HG03095 (cell line): ENCODE data around the gene CDK13.
"Not testable (repeated sequence)": the region's sequence is repeated elsewhere in the genome, so short reads cannot be mapped to it uniquely, and the experiment has no call there.

Experiments
- ATAC-seq: cut with Tn5 transposase; IDR thresholded peaks from one replicate; pipeline ENCODE4 v1.9.1; 2021; ENCODE audit warnings: moderate library complexity; ENCODE audit not compliant: unreplicated experiment

The CDK13 gene

DNA sequence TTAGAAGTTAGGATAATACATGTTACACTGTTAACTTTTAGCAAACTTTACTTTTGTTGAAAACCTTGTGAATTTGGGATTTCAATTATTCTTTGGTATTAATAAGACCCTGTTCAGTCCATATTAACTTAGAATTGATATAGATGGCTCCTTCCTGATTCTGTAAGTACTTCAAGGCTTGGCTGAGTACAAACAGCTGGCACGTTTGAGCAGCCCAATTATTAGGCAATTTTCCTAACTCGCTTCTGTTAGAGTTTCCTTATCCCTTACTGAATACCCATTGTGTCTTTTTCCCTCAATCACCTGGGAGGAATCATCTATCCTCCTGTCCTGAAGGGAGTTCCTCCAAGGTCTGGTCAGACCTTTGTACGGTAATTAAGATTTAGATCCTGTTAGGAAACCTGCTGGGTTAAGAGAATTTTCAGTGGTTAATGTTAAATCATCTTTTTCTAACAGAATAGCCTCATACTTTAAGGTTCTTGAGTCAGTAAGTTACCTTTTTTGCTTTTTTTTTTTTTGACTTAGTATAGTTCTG, 195.6 kb downstream of the CDK13 start:
- ATAC-seq, result not testable (repeated sequence)

GRCh38 chr7:40147371-40148246, 197.6 kb downstream of the CDK13 start:
- no peak for ATAC-seq

GRCh38 chr7:40148247-40148580, 198.2 kb downstream of the CDK13 start:
- not testable (repeated sequence) for ATAC-seq

- ATAC-seq, result no peak
Observed at GRCh38 chr7:40148671-40149070, 198.6 kb downstream of the CDK13 start.
